Astrocyte of the spinal cord (primary cell): Measurements from ENCODE around the gene FANCM.

Experiments used
- DNase-seq: peaks from one replicate; pipeline ENCODE4 v3.0.0; 2011; ENCODE audit warnings: low read depth, low spot score
- H3K4me3 ChIP-seq: 2 replicates; pipeline ENCODE4 v1.5.1; 2011; ENCODE audit warnings: low read depth, mild to moderate bottlenecking, low read length, moderate library complexity
- in situ Hi-C: cut with HindIII; loops from 2 replicates; pipeline ENCODE4 v1.10.0; 2017; ENCODE audit warnings: low sequenced_read_pairs
- TF ChIP-seq, protein P1 (sequence below): IDR thresholded peaks from 2 replicates; pipeline ENCODE4 v1.5.1; 2012; ENCODE audit warnings: low read depth, mild to moderate bottlenecking, low read length, inconsistent platforms

Gene FANCM

GRCh38 chr14:45125754-45126153, 10.0 kb upstream of the FANCM start:
- TF ChIP-seq, protein P1, sequence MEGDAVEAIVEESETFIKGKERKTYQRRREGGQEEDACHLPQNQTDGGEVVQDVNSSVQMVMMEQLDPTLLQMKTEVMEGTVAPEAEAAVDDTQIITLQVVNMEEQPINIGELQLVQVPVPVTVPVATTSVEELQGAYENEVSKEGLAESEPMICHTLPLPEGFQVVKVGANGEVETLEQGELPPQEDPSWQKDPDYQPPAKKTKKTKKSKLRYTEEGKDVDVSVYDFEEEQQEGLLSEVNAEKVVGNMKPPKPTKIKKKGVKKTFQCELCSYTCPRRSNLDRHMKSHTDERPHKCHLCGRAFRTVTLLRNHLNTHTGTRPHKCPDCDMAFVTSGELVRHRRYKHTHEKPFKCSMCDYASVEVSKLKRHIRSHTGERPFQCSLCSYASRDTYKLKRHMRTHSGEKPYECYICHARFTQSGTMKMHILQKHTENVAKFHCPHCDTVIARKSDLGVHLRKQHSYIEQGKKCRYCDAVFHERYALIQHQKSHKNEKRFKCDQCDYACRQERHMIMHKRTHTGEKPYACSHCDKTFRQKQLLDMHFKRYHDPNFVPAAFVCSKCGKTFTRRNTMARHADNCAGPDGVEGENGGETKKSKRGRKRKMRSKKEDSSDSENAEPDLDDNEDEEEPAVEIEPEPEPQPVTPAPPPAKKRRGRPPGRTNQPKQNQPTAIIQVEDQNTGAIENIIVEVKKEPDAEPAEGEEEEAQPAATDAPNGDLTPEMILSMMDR: no peak
- in situ Hi-C loops: no loop called here
- no peak overlapping the region for H3K4me3 ChIP-seq
- DNase-seq: no peak

- in situ Hi-C loops: no loop called here
- no peak for DNase-seq
- TF ChIP-seq, protein P1: no peak
- no peak overlapping the region for H3K4me3 ChIP-seq
Observed at GRCh38 chr14:45128963-45129629, 6.6 kb upstream of the FANCM start.

DNA sequence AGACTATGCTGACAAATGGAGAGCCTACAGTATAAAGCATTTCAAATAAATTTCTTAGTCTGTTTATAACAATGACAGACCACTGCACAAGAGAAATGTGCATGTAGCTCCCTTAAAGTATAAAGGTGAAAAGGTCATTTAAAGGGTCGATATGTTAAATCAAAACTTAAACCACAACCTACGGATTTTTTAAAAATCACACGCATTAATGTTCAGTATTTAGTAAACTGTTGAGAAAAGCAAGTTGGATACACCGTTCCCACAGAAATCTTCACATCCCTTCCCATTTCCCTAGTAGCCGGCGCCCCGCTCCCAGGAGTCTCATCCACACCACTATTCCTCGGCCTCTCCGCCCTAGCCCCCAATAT, 2.1 kb upstream of the FANCM start:
- DNase-seq: no peak
- in situ Hi-C loops: no loop called here
- TF ChIP-seq, protein P1: no peak
- peak overlapping the region; percentile 89 for H3K4me3 ChIP-seq

GRCh38 chr14:45134051-45134958, 1.4 kb upstream of the FANCM start, which contains the start of gene FKBP3:
Gene FKBP3, minus strand, starts transcription at chr14:45134481. Its CDS starts 25 bp downstream, at chr14:45134456.
- TF ChIP-seq, protein P1: peak; percentile 10
- peak within 1 kb of the TSS; percentile 89 for H3K4me3 ChIP-seq
- peak; percentile 99 for DNase-seq
- in situ Hi-C loops: no loop called here

DNA sequence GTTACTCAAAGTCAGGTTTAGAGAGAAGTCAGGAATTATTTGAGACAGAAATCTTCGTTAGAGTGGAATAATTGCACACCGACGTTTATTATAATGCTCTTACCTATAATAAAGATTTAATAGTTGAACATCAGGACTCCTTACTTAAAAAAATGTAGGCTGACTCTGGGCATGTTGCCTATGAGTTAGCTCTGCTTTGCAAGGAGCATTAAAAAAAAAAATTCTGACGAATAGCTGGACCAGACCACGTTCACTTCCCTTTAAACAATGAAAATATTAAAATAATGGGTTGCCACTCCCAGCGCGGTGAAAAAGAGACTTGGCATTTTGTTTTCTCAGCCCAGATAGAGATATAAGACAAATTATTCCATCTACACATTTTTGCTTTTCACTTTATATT, 574 bp upstream of the FANCM start:
- peak; percentile 67 for DNase-seq
- H3K4me3 ChIP-seq: peak overlapping the region; percentile 89
- TF ChIP-seq, protein P1: no peak
- in situ Hi-C loops: no loop called here

- peak overlapping the region; percentile 89 for H3K4me3 ChIP-seq
- peak; percentile 12 for DNase-seq
- TF ChIP-seq, protein P1: no peak
- in situ Hi-C loops: no loop called here
Observed at GRCh38 chr14:45136399-45136798, 669 bp downstream of the FANCM start.
